Panc1 (cell line): ENCODE results near the gene PMPCA.

Experiments
- CTCF ChIP-seq: fragments of 450-650 bp; IDR thresholded peaks from 2 replicates; pipeline ENCODE4 v1.5.1; 2017; ENCODE audit warnings: mild to moderate bottlenecking
- POLR2AphosphoS5 ChIP-seq: IDR thresholded peaks from 2 replicates; pipeline ENCODE4 v1.6.1; 2012; ENCODE audit warnings: mild to moderate bottlenecking, low read depth, low read length, moderate library complexity

GRCh38 chr9:136379891-136380290 lies 30.6 kb upstream of the PMPCA start:
- TF ChIP-seq CTCF: no peak
- TF ChIP-seq POLR2AphosphoS5: no peak
